Upper lobe of right lung (tissue), 1 donor: Measurements from ENCODE around the gene PDZD8. TPM values are rescaled to one million over a fixed set of nuclear protein-coding genes. Genes with fewer than 3 reads are reported as not detected.
"Not testable (repeated sequence)": the region's sequence is repeated elsewhere in the genome, so short reads cannot be mapped to it uniquely, and the experiment has no call there.

Source experiments
- ATAC-seq: fragments of 200-7000 bp; cut with Tn5 transposase; one replicate; pipeline ENCODE4 v1.9.1; 2020; ENCODE audit warnings: mild to moderate bottlenecking, moderate library complexity
- DNase-seq: peaks from one replicate; pipeline ENCODE4 v3.0.0-alpha.2; 2020
- H3K27ac ChIP-seq: fragments of 200-600 bp; one replicate; pipeline ENCODE4 v1.8.0; 2022
- H3K27me3 ChIP-seq: fragments of 200-600 bp; one replicate; pipeline ENCODE4 v1.8.0; 2022; ENCODE audit warnings: mild to moderate bottlenecking
- H3K36me3 ChIP-seq: fragments of 200-600 bp; one replicate; pipeline ENCODE4 v1.8.0; 2022
- H3K4me1 ChIP-seq: fragments of 200-600 bp; one replicate; pipeline ENCODE4 v1.8.0; 2022
- H3K4me3 ChIP-seq: fragments of 200-600 bp; one replicate; pipeline ENCODE4 v1.8.0; 2022; ENCODE audit warnings: mild to moderate bottlenecking
- H3K9me3 ChIP-seq: fragments of 200-600 bp; one replicate; pipeline ENCODE4 v1.8.0; 2022
- CTCF ChIP-seq: fragments of 200-600 bp; IDR thresholded peaks from one replicate; pipeline ENCODE4 v1.8.0; 2022; ENCODE audit warnings: antibody characterized with exemption
- intact Hi-C: fragments of 100-400 bp; cut with DNase I; formaldehyde crosslinking; loops from one replicate; pipeline ENCODE4 v1.11.0; 2022
- total RNA-seq: library from RNA; stranded (reverse); fragmentation: NEBNext Ultra II Directional; extraction: Animal tissue kit (Norgen Biotek cat#: 25700); gene quantifications from one replicate; pipeline ENCODE4 v1.2.1, GENCODE V29; 2021
- donor health status: DM: no; HTN: yes; CAD: no; lungs with severe emphysema.

The PDZD8 gene
- total RNA-seq, 1 donor from 2014 or later: 38.7 TPM

GRCh38 chr10:117299435-117299834, 75.8 kb downstream of the PDZD8 start:
- no peaks in the 10 kb centered on the region for H3K9me3 ChIP-seq
- no peak for ATAC-seq
- no peak for TF ChIP-seq CTCF
- no peaks in the 10 kb centered on the region for H3K36me3 ChIP-seq
- DNase-seq: no peak
- no peak overlapping the region for H3K4me3 ChIP-seq
- intact Hi-C loops: no loop called here
- H3K4me1 ChIP-seq: no peaks in the 10 kb centered on the region
- no peak overlapping the region for H3K27ac ChIP-seq
- H3K27me3 ChIP-seq: no peaks in the 10 kb centered on the region

- TF ChIP-seq CTCF: no peak
- Histone ChIP-seq H3K36me3 (no peaks in the 10 kb centered on the region), H3K27me3 (no peaks in the 10 kb centered on the region), H3K9me3 (no peaks in the 10 kb centered on the region), H3K27ac (no peak overlapping the region), H3K4me1 (no peaks in the 10 kb centered on the region), H3K4me3 (no peak overlapping the region)
- no peak for DNase-seq
- intact Hi-C loops: no loop called here
- ATAC-seq: no peak
These were observed 77.0 kb downstream of the PDZD8 start for GRCh38 chr10:117298219-117298618.

GRCh38 chr10:117294735-117295134, 80.5 kb downstream of the PDZD8 start:
- Histone ChIP-seq H3K36me3 (peaks cover 4% of the 10 kb centered on the region), H3K27me3 (no peaks in the 10 kb centered on the region), H3K4me3 (no peak overlapping the region), H3K27ac (no peak overlapping the region), H3K4me1 (no peaks in the 10 kb centered on the region), H3K9me3 (no peaks in the 10 kb centered on the region)
- no peak for TF ChIP-seq CTCF
- no peak for DNase-seq
- ATAC-seq: no peak
- intact Hi-C loops: no loop called here

GRCh38 chr10:117294039-117294645, 81.1 kb downstream of the PDZD8 start:
- DNase-seq: no peak
- intact Hi-C loops: no loop called here
- no peaks in the 10 kb centered on the region for H3K4me1 ChIP-seq
- TF ChIP-seq CTCF: no peak
- H3K9me3 ChIP-seq: no peaks in the 10 kb centered on the region
- H3K27ac ChIP-seq: no peak overlapping the region
- peaks cover 10% of the 10 kb centered on the region for H3K36me3 ChIP-seq
- H3K4me3 ChIP-seq: no peak overlapping the region
- H3K27me3 ChIP-seq: no peaks in the 10 kb centered on the region
- ATAC-seq: no peak

- H3K4me1 ChIP-seq, H3K9me3 ChIP-seq, DNase-seq, ATAC-seq, intact Hi-C loops, H3K27ac ChIP-seq, H3K27me3 ChIP-seq, H3K4me3 ChIP-seq: not testable (repeated sequence)
- peaks cover 25% of the 10 kb centered on the region for H3K36me3 ChIP-seq
These were observed 84.4 kb downstream of the PDZD8 start for GRCh38 chr10:117290872-117291271.

- no peak for TF ChIP-seq CTCF
- no peaks in the 10 kb centered on the region for H3K9me3 ChIP-seq
- ATAC-seq (no peak), DNase-seq (no peak)
- no peaks in the 10 kb centered on the region for H3K27me3 ChIP-seq
- no peak overlapping the region for H3K27ac ChIP-seq
- no peaks in the 10 kb centered on the region for H3K4me1 ChIP-seq
- peaks cover 48% of the 10 kb centered on the region for H3K36me3 ChIP-seq
- no peak overlapping the region for H3K4me3 ChIP-seq
- intact Hi-C loops: no loop called here
These were observed 90.3 kb downstream of the PDZD8 start for GRCh38 chr10:117284716-117285494.
